ENCODE results near the gene SRPX.

Gene SRPX, protein sequence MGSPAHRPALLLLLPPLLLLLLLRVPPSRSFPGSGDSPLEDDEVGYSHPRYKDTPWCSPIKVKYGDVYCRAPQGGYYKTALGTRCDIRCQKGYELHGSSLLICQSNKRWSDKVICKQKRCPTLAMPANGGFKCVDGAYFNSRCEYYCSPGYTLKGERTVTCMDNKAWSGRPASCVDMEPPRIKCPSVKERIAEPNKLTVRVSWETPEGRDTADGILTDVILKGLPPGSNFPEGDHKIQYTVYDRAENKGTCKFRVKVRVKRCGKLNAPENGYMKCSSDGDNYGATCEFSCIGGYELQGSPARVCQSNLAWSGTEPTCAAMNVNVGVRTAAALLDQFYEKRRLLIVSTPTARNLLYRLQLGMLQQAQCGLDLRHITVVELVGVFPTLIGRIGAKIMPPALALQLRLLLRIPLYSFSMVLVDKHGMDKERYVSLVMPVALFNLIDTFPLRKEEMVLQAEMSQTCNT

DNA sequence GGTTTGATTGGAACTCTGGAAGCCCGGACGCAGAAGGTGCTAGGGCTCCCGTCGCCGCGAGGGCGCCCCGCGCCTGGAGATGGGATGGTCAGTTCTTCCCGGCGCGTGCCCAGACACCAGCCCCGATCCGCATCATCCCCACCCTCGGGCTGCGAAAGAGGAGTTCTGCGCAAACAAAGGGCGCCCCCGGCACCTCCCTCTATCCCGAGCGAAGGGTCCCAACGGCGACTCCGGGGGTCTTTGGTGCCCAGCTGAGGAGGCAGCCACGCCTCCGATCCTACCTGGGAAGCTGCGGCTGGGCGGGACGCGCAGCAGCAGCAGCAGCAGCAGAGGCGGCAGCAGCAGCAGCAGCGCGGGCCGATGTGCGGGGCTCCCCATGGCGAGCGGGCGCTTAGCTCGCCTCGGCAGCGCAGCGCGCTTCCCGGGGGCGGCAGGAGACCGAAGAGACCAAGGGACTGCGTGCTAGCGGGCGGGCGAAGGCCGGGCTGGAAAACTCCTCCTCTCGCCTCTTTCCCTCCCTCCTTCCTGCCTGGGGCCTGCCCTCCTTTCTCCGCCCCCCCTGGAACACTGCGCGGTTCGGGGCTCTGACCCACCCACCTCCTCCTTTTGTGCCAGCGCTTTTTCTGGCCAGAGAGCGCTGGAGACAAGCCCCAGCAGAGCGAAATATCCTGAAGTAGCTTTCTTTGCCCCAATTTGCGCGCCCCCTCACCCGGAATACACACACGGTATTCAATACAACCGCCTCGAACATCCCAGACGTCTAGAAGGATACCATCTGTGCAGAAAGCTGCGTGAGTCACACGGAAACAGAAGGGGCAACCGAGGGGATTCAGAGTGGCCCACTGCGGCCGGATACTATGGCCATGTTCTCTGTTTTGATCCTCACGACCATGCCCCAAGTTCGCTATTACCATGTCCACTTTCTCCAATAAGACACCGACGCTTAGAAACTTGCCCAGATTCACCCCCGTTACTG lies at the start of gene SRPX:
Gene SRPX (minus strand): TSS at position 457 of the 976 bp plus-strand sequence. CDS start 79 bp downstream, at position 378.
- peak; percentile 31 for DNase-seq
- in situ Hi-C loops (cut with HindIII; ENCODE audit: low pct_ligation_motif_present, low pct_unique_long_range_greater_than_20kb, low sequenced_read_pairs): no loop called here

DNA sequence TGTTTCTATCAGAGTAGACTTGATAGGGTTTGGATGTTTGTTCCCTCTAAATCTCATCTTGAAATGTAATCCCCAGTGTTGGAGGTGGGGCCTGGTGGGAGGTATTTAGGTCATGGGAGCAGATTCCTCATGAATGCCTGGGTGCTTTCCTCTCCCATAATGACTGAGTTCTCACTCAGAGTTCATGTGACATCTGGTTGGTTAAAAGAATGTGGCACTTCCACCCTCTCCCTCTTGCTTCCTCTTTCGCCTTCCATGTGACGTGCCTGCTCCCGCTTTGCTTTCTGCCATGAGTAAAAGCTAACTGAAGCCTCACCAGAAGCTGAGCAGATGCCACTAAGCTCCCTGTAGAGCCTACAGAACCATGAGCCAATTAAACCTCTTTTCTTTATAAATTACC lies 47.3 kb upstream of the SRPX start:
- in situ Hi-C loops (cut with HindIII; ENCODE audit: low pct_ligation_motif_present, low pct_unique_long_range_greater_than_20kb, low sequenced_read_pairs): no loop called here
- DNase-seq: no peak

DNA sequence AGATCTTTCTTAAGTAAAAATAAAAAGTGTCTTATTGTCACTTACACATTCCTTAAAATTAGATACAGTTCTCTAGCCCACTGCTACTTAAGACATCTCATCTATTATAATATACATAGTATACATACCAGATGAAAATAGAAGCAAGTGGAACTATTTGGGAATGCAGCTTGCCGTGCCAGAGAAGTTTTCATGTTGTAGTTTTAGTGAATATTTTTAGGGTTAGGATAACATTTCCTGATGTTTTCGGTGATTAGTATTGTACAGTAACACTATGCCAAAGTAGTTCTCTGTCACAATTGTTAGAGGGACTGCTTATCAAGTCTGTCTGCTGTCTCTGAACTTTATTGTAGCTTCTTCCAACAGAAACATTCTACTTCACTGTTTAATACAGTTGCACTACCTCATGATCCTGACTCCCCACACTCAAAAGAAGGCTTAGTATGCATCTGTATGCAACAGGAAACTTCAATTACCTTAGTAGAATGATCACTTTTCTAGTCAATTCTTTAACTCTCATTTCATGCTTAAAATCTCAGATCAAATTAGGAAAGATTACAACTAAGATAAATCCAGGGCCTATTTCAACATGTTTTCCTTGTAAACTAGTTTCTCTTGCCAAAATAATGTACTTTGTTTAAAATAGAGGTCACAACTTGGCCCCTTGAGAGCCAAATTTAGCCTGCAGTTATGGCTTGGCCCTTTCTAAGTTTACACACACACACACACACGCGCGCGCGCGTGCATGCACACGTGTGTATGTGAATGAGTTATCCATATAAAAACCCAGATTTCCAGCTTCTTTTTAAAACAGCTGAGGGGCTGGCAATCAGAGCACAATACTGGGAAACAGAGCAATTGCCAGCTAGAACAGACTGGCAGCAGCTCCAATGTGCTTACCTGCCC lies 42.3 kb upstream of the SRPX start:
- in situ Hi-C loops (cut with HindIII; ENCODE audit: low pct_ligation_motif_present, low pct_unique_long_range_greater_than_20kb, low sequenced_read_pairs): no loop called here
- DNase-seq: no peak

DNA sequence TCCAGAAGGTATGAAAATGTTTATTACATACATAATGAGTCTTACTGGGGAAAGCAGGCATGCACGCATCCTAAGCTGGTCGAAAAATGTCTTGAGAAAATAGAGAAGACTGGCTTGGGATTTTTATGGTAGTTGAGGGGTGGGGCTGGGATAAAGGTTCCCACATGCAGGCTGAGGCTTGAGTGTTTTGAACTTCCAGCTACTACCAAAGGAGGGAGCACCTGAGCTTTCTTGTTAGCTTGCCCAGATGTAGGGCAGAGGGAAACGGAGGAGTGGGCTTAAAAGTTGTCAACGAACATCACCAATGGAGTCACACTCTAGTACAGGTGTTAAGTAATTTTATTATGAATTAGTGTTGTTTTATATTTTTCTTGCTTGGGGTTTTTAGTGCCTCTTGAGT lies 39.6 kb upstream of the SRPX start:
- DNase-seq: peak; percentile 45
- in situ Hi-C loops (cut with HindIII; ENCODE audit: low pct_ligation_motif_present, low pct_unique_long_range_greater_than_20kb, low sequenced_read_pairs): no loop called here

DNA sequence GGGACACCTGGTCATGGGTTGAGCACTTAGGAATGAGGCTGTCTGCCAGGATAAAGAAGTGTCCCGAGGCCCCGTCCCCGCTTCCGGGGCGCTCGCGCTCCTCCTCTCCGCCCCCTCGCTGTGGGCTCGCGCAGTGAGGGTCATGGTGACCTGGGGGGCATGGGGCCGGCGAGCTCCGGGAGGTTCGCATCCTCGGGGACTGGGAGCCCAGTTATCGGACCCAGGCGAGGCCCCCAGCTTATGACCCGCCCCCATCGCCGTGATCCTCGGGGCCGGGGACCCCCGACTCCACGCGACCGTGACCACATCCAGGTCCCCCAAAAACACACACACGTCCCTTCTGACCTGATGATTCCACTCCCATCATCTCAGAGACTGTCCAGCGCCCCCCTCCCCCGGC lies 35.3 kb upstream of the SRPX start:
- in situ Hi-C loops (cut with HindIII; ENCODE audit: low pct_ligation_motif_present, low pct_unique_long_range_greater_than_20kb, low sequenced_read_pairs): no loop called here
- no peak for DNase-seq

DNA sequence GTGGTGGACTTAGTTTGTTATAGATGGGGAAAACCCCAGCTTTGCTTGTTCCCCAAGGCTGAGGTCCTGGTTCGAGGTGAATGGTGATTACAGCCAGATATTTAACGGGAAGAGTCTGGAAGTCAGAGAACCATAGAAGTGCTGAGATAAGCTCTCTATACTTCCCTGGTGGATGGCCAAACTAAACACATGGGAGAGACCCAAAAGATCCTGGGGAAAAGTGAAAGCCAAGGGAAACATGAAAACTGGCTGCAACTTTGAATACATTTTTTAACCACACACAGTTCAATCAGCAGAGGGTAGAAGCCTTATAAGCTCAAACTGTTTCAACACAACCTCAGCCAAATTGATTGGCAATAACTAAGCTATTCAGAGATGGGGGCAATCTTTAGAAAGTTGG lies 29.3 kb upstream of the SRPX start:
- in situ Hi-C loops (cut with HindIII; ENCODE audit: low pct_ligation_motif_present, low pct_unique_long_range_greater_than_20kb, low sequenced_read_pairs): no loop called here
- DNase-seq: no peak

DNA sequence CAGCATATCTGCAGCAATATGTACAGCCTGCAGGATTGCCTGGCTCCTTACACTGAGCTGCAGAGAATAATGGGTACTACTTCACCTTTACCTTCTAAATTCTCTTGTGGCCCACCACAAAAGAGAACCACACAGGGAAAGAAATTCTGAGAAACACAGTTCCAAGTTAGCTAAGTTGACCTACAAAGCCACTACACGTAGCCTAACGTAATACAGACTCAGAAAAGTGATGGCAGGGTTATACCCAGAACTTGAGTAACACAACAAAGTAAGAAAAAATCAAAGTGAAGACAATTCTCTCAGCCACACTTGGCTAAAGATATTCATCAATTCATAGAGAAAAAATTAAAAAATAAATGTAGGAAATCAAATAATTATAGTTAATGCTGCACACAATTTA lies 26.4 kb upstream of the SRPX start:
- DNase-seq: no peak
- in situ Hi-C loops (cut with HindIII; ENCODE audit: low pct_ligation_motif_present, low pct_unique_long_range_greater_than_20kb, low sequenced_read_pairs): no loop called here

DNA sequence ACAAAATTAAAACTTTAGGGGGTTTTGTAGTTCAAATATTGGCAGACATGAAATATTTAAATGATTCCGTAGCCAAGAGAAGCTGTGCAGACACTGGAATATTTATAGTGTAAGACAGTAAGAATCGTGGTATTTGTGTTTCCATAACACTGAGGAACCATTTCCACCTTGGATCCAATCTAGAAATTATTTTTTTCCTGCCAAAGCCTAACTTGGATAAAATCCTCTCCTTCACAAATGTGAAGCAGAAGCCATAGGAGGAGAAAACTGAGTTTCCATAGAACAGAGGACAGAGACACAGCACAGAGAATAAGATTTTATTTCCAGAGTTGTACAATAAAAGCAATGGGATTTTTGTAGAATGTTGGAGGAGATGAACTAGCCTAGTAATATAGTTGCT lies 19.9 kb upstream of the SRPX start:
- in situ Hi-C loops (cut with HindIII; ENCODE audit: low pct_ligation_motif_present, low pct_unique_long_range_greater_than_20kb, low sequenced_read_pairs): no loop called here

DNA sequence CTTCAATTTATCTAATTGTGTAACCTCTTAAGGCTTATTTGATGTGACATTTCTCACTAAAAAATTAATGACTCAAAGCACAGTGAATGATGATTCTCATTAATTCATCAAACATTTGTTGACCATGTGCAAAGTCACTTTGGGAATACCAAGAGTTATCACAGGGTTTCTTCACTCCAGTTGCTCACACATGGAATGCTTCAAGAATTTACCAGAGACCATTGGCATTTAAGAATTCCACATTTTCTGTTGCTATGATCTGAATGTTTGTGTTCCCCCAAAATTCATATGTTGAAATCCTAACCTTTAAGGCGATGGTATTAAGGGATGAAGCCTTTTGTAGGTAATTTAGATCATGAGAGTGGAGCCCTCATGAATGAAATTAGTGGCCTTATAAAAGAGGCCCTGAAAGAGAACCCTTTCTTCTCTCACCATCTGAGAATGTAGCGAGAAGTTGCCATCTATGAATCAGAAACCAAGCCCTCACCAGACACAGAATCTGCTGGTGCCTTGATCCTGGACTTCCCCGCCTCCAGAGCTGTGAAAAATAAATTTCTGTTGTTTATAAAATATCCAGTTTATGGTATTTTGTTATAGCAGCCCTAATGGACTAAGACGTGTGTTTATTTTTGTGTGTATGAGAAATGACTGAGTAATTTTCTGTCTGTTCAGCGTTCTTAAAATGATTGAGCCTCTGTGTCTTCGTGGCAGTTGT lies 16.4 kb upstream of the SRPX start:
- in situ Hi-C loops (cut with HindIII; ENCODE audit: low pct_ligation_motif_present, low pct_unique_long_range_greater_than_20kb, low sequenced_read_pairs): no loop called here

More for the DNA sequence above, 19.9 kb upstream of the SRPX start:
- DNase-seq: no peak

DNA sequence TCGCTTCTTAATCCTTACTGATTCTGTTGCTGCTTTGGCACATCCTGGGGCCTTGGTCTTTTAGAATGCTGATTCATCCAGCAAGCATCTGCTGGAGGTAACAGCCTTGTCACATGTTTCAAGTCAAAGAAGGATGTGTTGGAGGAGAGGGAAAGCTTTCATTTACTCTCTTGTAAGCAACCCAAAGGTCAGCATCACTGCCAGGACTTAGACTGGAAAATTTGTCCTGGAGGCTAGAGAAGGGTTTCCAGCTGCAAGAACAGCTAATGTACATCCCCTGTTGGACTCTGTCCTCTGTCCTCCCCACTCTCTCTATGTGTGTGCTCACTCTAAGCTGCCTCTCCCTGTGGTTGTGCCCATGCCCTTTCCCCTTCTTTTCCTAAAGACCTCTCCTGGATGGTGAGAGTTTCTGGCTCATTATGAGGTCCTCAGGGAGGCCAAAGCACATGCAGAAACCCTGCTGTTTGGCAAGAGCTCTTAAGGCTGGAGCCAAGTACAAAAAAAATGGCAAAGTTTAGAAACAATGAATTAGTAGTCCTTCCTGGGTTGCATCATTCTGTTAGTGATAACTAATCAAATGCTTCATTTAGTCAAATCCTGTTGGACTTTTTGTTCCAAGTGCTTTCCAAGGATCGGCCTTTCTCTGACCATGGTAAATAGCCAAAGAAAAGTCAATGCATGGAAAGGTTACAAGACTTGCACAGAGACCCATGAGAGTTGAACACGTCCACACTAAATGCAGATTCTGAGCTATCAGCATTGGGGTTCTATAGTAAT lies 13.4 kb upstream of the SRPX start:
- in situ Hi-C loops (cut with HindIII; ENCODE audit: low pct_ligation_motif_present, low pct_unique_long_range_greater_than_20kb, low sequenced_read_pairs): no loop called here

More for the DNA sequence above, 16.4 kb upstream of the SRPX start:
- DNase-seq: no peak

DNA sequence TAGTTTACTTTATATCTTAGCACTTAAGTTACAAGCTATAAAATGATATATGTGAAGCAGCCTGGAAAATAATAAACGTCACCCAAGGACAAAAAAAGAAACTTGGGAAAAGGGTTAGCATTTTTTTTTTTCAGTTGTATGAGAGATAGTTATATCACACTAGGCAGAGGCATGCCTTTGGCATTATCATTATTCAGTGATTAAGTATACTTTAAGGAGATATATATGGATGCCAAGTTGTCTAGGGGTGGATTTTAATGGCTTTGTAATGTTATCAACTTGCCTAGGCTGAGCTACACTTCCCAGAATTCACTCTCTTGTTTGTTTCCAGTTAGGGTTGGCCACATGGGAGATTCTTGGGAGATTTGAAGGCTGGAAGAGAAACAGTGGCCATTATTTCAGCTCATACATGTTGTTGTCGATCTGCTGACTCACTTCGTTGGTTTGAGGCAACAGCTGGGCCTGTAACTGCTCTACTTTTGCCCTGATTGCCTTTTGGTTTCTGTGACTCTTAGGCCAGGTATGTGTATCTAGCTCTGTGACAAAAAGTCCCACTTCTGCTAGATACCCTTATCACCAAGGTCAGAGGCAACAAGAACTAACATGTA lies 11.5 kb upstream of the SRPX start:
- no peak for DNase-seq
- in situ Hi-C loops (cut with HindIII; ENCODE audit: low pct_ligation_motif_present, low pct_unique_long_range_greater_than_20kb, low sequenced_read_pairs): no loop called here

More for the DNA sequence above, 13.4 kb upstream of the SRPX start:
- DNase-seq: peak; percentile 62

DNA sequence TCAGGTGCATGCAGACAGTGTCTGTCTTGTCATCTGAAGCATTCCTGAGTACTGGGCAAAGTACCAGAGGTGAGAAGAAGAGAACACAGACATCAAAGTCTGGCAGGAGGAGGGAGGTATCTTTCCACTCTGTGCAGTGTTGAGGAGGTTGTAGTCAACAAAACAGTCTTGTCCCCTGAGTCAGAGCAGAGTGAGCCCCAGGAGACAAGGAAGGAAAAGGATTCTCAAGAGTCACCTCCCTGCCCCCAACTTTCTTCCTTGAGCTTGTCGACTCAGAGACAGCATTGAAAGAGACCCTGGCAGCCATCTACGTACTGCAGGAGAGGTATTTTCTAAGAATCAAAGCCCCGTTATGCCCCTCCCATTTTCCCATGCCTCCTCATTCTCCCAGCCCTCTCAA lies 4.4 kb upstream of the SRPX start:
- in situ Hi-C loops (cut with HindIII; ENCODE audit: low pct_ligation_motif_present, low pct_unique_long_range_greater_than_20kb, low sequenced_read_pairs): no loop called here
- no peak for DNase-seq

DNA sequence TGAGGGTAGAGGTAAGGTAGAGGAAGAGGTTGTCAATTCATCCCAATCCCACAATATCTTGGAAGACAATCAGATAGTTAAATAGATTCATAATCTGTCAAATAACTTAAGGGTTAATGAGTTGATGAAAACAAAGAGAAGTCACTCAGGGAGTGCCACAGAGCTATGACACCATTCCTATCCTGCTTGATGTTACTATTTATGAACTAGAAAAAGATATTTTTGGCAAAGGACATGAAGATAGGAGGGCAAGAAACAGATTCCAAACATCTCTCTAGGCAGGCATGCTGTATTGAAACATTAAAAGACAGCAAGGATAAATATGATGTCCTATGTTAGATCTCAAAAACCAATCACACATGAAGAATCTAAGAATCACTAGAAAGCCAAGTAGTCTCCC lies 3.5 kb upstream of the SRPX start:
- in situ Hi-C loops (cut with HindIII; ENCODE audit: low pct_ligation_motif_present, low pct_unique_long_range_greater_than_20kb, low sequenced_read_pairs): no loop called here
- no peak for DNase-seq

DNA sequence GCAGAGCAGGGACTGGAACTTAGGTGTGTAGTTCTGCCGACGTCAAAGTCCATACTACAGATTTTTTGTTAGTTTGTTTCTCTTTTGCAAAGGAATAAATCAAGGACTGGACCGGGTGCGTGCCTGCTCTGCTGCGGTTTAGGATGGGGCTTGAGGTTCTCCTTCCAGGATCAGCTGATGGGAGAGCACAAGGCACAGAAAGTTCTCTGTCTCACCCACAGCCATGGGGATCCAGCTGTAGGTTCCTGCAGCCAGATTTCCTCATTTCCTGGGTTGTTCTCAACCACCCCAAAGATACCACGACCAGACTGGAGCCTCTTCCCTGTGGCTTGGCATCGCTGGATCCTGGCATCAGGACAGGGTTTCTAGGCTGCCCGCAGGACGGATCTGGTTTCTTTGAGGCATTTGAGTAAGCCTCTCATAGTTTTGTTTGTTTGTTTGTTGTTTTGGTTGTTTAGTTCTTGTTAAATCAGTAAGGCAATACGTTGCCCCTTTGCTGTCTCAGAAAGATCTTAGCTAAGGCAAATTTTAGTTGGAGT lies 789 bp upstream of the SRPX start:
- DNase-seq: no peak
- in situ Hi-C loops (cut with HindIII; ENCODE audit: low pct_ligation_motif_present, low pct_unique_long_range_greater_than_20kb, low sequenced_read_pairs): no loop called here

DNA sequence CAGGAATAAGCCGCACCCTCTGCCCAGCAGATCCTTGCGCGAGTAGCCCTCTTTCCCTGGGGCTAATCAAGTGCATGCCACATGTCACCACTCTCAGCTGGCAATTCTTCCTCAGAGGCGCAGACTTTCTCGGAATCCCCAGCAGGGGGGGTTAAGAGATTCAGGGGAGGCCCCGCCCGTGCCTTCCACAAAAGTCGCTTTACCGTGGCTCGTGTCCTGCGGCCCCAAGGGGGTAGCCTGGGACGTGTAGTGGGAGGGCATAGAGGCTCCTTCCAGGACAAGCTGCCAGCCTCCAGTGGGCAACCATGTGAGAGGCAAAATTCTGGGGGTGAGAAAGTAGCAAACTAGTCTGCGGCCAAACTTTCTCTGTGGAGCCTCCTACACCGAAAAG lies 652 bp downstream of the SRPX start:
- in situ Hi-C loops (cut with HindIII; ENCODE audit: low pct_ligation_motif_present, low pct_unique_long_range_greater_than_20kb, low sequenced_read_pairs): no loop called here
- DNase-seq: peak; percentile 60

DNA sequence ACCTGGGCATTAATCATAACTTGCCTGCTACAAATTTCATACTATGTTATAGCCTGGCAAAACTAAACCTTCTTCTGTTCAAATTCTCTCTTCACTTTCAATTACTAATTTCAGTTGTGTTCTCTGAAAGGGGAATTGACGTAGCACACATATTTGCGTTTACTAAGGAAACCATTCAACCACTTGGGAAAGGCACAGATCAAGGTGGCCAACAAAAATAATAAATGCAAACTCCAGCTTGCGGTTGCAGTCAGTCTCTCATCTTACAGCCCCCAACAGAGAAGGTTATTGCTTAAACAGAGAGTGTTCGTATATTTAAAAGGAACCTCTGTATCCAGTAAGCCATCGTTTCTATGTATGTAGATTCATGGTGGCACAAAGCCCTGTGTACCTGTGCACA lies 4.0 kb downstream of the SRPX start:
- in situ Hi-C loops (cut with HindIII; ENCODE audit: low pct_ligation_motif_present, low pct_unique_long_range_greater_than_20kb, low sequenced_read_pairs): no loop called here
- no peak for DNase-seq

All from ACHN (cell line).